SJSA1 (cell line): Measurements from ENCODE around the gene PTGER3. TPM values are rescaled to one million over a fixed set of nuclear protein-coding genes. Genes with fewer than 3 reads are reported as not detected.
"Not testable (repeated sequence)": the region's sequence is repeated elsewhere in the genome, so short reads cannot be mapped to it uniquely, and the experiment has no call there.

Experiments used
- DNase-seq, 2 experiments: peaks; one replicate each; pipeline ENCODE4 v3.0.0-alpha.2; 2015 to 2020; ENCODE audit warnings: low spot score in 2 of 2, low read depth in 1 of 2
- H3K27ac ChIP-seq: fragments of 250-450 bp; sonication (Bioruptor Pico); 2 replicates; pipeline ENCODE4 v1.5.1; 2020; ENCODE audit warnings: mild to moderate bottlenecking, moderate library complexity
- H3K27me3 ChIP-seq: fragments of 250-450 bp; sonication (Bioruptor Pico); replicated peaks from 2 replicates; pipeline ENCODE4 v1.5.1; 2020; ENCODE audit warnings: mild to moderate bottlenecking, moderate library complexity
- H3K36me3 ChIP-seq: fragments of 250-450 bp; sonication (Bioruptor Pico); 2 replicates; pipeline ENCODE4 v1.5.1; 2020; ENCODE audit warnings: mild to moderate bottlenecking
- H3K4me1 ChIP-seq: fragments of 250-450 bp; sonication (Bioruptor Pico); replicated peaks from 2 replicates; pipeline ENCODE4 v1.6.1; 2021; ENCODE audit warnings: mild to moderate bottlenecking
- H3K4me3 ChIP-seq: fragments of 250-450 bp; sonication (Bioruptor Pico); 2 replicates; pipeline ENCODE4 v1.5.1; 2020; ENCODE audit warnings: mild to moderate bottlenecking
- H3K9me3 ChIP-seq: fragments of 250-450 bp; sonication (Bioruptor Pico); replicated peaks from 2 replicates; pipeline ENCODE4 v1.5.1; 2020; ENCODE audit warnings: mild to moderate bottlenecking
- total RNA-seq: library from RNA; depleted of rRNA; stranded (reverse); fragments of >200 nt; shearing (Covaris generic); gene quantifications from 2 replicates; pipeline ENCODE4 v1.2.3, GENCODE V29; 2014; rRNA removed

PTGER3 gene
- total RNA-seq, 1 experiment from 2014 or later: 14.9 TPM

- not testable (repeated sequence) for H3K36me3 ChIP-seq, H3K4me1 ChIP-seq, H3K27me3 ChIP-seq, H3K4me3 ChIP-seq, H3K9me3 ChIP-seq, H3K27ac ChIP-seq, DNase-seq
Measured at GRCh38 chr1:70940398-70940797, 107.2 kb downstream of the PTGER3 start.

DNA sequence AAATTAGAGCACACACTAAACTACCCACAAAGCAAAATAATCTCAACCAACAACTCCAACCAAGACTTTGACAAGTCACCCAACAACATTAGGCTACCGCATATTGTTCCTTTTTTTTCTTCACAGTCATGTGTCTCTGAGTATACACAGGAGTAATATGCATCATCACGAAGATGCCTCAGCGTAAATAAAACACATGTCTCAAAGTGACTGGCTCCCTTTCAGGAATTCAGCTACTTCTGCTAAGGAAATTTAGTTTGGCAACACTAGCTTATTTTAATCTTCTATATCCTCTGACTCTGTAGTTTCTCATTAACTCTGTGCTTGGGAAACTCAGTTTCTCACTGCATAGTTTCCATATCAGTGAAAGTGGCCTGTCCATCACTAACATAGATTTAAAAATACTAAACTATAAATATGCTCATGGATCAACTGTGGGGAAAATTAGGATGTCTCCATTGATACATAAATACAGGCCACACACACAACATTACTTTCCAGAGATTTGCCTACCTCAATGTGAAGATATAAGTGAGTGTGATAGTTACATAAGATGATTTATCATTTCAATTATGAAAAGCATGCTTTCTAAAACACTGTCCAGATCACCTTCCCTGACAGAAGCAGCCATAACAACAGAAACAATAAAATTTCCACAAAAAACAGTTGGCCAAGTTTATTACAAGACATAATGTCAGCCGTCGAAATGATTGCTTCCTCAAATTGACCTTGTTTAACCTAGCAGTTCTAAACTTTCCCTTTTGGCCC is 113.2 kb downstream of the PTGER3 start:
- Histone ChIP-seq H3K27me3 (no peaks in the 10 kb centered on the region), H3K9me3 (no peaks in the 10 kb centered on the region), H3K36me3 (no peaks in the 10 kb centered on the region), H3K27ac (no peak overlapping the region), H3K4me1 (no peaks in the 10 kb centered on the region), H3K4me3 (no peak overlapping the region)
- DNase-seq: no peak

- Histone ChIP-seq H3K36me3 (no peaks in the 10 kb centered on the region), H3K27ac (no peak overlapping the region), H3K9me3 (no peaks in the 10 kb centered on the region), H3K27me3 (0 out of 2 replicates have a peak, but pooled peaks cover 3% of the 10 kb centered on the region), H3K4me1 (no peaks in the 10 kb centered on the region), H3K4me3 (no peak overlapping the region)
- no peak for DNase-seq
Measured at GRCh38 chr1:70930062-70930461, 117.6 kb downstream of the PTGER3 start.

- Histone ChIP-seq H3K9me3 (no peaks in the 10 kb centered on the region), H3K36me3 (no peaks in the 10 kb centered on the region), H3K4me3 (no peak overlapping the region), H3K4me1 (no peaks in the 10 kb centered on the region), H3K27ac (no peak overlapping the region), H3K27me3 (no peaks in the 10 kb centered on the region)
- no peak for DNase-seq
Measured at GRCh38 chr1:70922196-70922595, 125.4 kb downstream of the PTGER3 start.

Other genes starting within 250 kb of the PTGER3 start
- 35.3 and 42.4 TPM in 2 replicates for gene ZRANB2, start 33.2 kb upstream of the PTGER3 start, total RNA-seq